ENCODE measurements around the gene TOMM6.

The TOMM6 gene

DNA sequence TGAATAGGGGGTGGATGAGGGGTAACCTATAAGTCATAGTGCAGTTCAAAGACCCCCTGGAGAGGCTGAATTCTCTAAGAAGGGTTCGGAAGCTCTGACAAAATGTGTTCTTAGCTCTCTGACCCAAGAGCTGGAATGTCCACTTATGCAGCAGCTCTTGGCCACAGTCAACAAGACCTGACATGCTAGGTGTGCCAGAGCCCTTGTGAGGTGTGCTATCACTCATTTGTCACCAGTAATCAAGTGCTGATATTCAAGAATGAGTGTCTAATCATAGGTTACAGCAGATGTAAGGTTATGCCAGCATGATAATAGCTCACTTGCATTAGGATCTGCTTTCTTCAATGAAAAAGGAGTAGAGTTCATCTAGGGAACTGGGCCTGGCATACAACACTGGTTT, 28.1 kb downstream of the TOMM6 start:
- H3K4me3 ChIP-seq (ENCODE audit: low read length), result no peak overlapping the region
- TF ChIP-seq, protein P1, sequence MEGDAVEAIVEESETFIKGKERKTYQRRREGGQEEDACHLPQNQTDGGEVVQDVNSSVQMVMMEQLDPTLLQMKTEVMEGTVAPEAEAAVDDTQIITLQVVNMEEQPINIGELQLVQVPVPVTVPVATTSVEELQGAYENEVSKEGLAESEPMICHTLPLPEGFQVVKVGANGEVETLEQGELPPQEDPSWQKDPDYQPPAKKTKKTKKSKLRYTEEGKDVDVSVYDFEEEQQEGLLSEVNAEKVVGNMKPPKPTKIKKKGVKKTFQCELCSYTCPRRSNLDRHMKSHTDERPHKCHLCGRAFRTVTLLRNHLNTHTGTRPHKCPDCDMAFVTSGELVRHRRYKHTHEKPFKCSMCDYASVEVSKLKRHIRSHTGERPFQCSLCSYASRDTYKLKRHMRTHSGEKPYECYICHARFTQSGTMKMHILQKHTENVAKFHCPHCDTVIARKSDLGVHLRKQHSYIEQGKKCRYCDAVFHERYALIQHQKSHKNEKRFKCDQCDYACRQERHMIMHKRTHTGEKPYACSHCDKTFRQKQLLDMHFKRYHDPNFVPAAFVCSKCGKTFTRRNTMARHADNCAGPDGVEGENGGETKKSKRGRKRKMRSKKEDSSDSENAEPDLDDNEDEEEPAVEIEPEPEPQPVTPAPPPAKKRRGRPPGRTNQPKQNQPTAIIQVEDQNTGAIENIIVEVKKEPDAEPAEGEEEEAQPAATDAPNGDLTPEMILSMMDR (conservative IDR thresholded peaks at IDR 0.05; ENCODE audit: low read length), result no peak
- no peak for DNase-seq (ENCODE audit: low read depth)

DNA sequence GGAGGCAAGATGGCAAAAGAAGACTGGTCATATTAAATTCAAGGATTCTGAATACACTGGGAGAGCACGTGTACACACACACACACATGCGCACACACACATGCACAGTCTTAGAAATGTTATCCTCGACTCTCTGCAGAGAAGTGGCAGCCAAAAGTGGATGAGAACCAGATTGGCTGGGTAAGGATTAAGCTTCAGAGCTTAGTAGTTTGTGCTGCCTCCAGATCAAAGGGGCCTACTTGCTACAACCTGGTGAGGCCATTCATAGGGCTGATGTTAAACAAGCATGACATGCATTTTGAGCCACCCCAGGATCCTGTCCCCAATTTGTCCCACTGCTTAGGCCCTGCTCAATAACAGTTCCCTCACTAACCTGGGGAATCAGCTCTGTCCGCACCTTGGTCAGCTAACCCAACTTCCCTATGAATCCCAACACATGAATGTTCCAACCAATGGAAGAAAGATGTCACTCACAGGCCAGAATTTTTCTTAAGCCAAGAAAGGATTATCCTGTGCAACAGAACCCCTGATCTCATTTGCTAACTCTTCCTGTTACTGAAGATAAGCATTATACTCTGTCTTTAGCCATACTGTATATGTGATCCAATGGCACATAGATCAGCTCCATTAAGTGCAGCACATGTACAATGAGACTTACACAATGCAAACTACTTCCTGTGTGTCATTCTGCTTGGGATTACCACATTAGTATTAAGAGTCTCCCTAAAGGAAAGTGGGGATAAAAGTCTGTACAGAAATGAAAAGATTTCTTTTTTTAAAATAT, 31.0 kb downstream of the TOMM6 start:
- no peak for DNase-seq (ENCODE audit: low read depth)

DNA sequence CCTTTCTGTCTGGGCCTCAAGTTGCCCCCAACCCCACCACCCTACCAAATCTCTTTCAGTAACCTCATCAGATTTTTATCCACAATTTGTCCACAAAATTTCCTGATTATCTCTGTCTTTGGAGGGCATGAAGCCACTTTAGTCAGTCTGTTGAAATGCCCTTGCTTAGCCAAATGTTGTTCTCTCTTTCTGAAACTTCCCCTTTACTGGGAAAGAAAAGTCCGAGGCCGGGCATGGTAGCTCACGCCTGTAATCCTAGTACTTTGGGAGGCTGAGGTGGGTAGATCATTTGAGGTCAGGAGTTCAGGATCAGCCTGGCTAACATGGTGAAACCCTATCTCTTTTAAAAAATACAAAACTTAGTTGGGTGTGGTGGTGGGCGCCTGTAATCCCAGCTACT, 33.8 kb downstream of the TOMM6 start:
- no peak for DNase-seq (ENCODE audit: low read depth)
- TF ChIP-seq, protein P1 (conservative IDR thresholded peaks at IDR 0.05; ENCODE audit: low read length), result no peak
- no peak overlapping the region for H3K4me3 ChIP-seq (ENCODE audit: low read length)

More for the DNA sequence above, 31.0 kb downstream of the TOMM6 start:
- TF ChIP-seq, protein P1 (conservative IDR thresholded peaks at IDR 0.05; ENCODE audit: low read length), result no peak
- H3K4me3 ChIP-seq (ENCODE audit: low read length), result no peak overlapping the region

DNA sequence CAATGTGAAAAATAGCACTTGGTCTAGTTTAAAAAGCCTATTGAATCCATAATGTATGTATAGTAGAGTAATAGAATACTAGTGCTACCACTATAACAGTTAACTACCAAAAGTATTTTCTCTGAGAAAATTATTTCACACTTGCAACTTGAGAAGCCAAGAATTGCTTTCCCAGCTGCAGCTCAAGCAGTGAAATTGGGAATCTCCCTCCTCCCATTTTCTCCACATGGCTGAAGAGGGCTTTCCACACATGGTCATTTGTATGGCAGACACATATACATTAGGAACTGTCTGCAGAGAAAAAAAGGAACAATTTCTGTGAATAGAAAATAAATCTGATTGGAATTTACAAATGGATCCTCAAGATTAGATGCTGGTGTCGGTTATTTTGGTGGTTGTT, 34.5 kb downstream of the TOMM6 start:
- no peak for DNase-seq (ENCODE audit: low read depth)
- H3K4me3 ChIP-seq (ENCODE audit: low read length), result no peak overlapping the region
- TF ChIP-seq, protein P1 (conservative IDR thresholded peaks at IDR 0.05; ENCODE audit: low read length), result no peak

DNA sequence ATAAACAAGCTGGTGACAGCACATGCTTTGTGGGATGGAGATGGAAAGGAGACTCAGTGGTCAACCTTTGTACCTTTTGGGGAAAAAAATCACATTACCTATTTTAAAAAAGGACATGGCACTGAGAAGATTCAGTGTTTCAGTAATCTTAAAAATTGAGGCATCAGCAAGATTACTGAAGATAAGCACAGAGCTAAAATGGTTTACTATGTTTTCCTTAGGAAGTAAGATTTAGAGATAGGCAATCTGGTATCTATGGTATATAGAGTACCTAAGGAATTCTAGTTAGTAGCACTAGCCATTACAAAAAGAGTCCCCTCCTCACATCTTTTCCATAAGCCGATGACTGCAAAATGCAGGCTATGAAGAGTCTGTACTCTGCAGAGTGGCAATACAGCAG, 35.7 kb downstream of the TOMM6 start:
- no peak for DNase-seq (ENCODE audit: low read depth)
- TF ChIP-seq, protein P1 (conservative IDR thresholded peaks at IDR 0.05; ENCODE audit: low read length), result no peak
- H3K4me3 ChIP-seq (ENCODE audit: low read length), result no peak overlapping the region

DNA sequence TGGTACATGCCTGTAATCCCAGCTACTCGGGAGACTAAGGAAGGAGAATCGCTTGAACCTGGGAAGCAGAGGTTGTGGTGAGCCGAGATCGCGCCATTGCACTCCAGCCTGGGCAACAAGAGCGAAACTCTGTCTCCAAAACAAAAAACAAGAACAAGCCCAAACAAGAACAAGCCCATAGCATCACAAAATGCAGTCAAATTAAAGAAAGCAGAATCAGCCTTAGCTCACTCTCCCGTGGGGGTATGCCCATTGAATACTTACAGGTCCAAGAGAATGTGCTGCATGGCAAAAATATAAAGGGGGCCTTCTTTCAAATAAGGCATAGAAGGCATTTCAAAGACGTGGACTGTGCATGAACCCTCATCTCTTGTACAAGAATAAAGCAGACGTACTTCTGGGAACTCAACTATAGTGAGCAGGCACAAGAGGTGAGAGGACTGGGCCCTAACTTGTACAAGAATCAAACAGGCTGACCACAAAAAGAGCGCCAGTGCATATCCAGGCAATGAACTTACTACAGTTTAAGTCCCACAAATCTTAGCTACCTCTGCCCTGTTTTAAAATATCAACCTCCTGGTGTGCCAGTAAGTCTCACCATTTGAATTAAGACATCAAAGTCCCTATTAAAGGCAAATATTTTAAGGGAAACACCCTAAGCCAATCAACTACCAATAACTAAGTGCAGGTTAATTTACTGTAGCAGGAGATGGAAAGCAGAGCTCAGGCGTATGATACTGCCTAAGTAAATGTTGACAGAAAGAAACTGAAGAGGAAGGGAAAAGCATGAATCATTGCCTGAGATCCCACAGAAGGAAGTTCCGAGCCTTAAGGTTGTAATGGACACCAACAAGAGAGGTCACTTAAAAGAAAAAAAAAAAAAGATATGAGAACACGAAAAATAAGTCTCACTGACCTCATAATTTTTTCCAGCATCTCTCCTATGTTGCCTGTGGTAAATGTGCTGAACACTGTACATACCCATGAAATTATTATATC, 37.4 kb downstream of the TOMM6 start:
- TF ChIP-seq, protein P1 (conservative IDR thresholded peaks at IDR 0.05; ENCODE audit: low read length), result no peak
- H3K4me3 ChIP-seq (ENCODE audit: low read length), result no peak overlapping the region
- DNase-seq (ENCODE audit: low read depth), result no peak
